Measurements from ENCODE around the gene CCT7.

The CCT7 gene

GRCh38 chr2:73225513-73226360 lies 8.4 kb upstream of the CCT7 start:
- no peak for DNase-seq (ENCODE audit: low read depth, low spot score)

GRCh38 chr2:73227086-73227485 lies 7.0 kb upstream of the CCT7 start:
- DNase-seq (ENCODE audit: low read depth, low spot score) = no peak

- no peak for DNase-seq (ENCODE audit: low read depth, low spot score)
Observed at GRCh38 chr2:73228631-73229030, 5.5 kb upstream of the CCT7 start.

- no peak for DNase-seq (ENCODE audit: low read depth, low spot score)
Observed at GRCh38 chr2:73232403-73233153, 1.5 kb upstream of the CCT7 start.

GRCh38 chr2:73233154-73233931 lies 765 bp upstream of the CCT7 start, which contains the start of gene PRADC1:
TSS of gene PRADC1 (minus strand) at chr2:73233239. CDS start at chr2:73233160, 79 bp downstream.
- peak; percentile 100 for DNase-seq (ENCODE audit: low read depth, low spot score)

- no peak for DNase-seq (ENCODE audit: low read depth, low spot score)
Observed at GRCh38 chr2:73235315-73236028, 1.4 kb downstream of the CCT7 start.

GRCh38 chr2:73237168-73237567 lies 3.1 kb downstream of the CCT7 start:
- DNase-seq (ENCODE audit: low read depth, low spot score) = no peak

- DNase-seq (ENCODE audit: low read depth, low spot score) = no peak
Observed at GRCh38 chr2:73238149-73238548, 4.0 kb downstream of the CCT7 start.

- no peak for DNase-seq (ENCODE audit: low read depth, low spot score)
Observed at GRCh38 chr2:73238976-73239375, 4.9 kb downstream of the CCT7 start.

- DNase-seq (ENCODE audit: low read depth, low spot score) = no peak
Observed at GRCh38 chr2:73239776-73240175, 5.7 kb downstream of the CCT7 start.

- DNase-seq (ENCODE audit: low read depth, low spot score) = peak; percentile 79
Observed at GRCh38 chr2:73243884-73244570, 9.9 kb downstream of the CCT7 start.

- DNase-seq (ENCODE audit: low read depth, low spot score) = no peak
Observed at GRCh38 chr2:73244580-73244979, 10.5 kb downstream of the CCT7 start.

GRCh38 chr2:73246850-73247249 lies 12.7 kb downstream of the CCT7 start:
- no peak for DNase-seq (ENCODE audit: low read depth, low spot score)

GRCh38 chr2:73249636-73250035 lies 15.5 kb downstream of the CCT7 start:
- no peak for DNase-seq (ENCODE audit: low read depth, low spot score)

GRCh38 chr2:73250872-73251846 lies 17.1 kb downstream of the CCT7 start:
- no peak for DNase-seq (ENCODE audit: low read depth, low spot score)

GRCh38 chr2:73252238-73253027 lies 18.3 kb downstream of the CCT7 start:
- DNase-seq (ENCODE audit: low read depth, low spot score) = no peak

GRCh38 chr2:73253400-73253799 lies 19.3 kb downstream of the CCT7 start:
- no peak for DNase-seq (ENCODE audit: low read depth, low spot score)

GRCh38 chr2:73253901-73254300 lies 19.8 kb downstream of the CCT7 start:
- DNase-seq (ENCODE audit: low read depth, low spot score) = no peak

All from ELF-1 (cell line).